ENCODE measurements around the gene NHERF2. TPM values are rescaled to one million over a fixed set of nuclear protein-coding genes. Genes with fewer than 3 reads are reported as not detected.

Gene NHERF2
- total and polyA plus RNA-seq, 2 of the 4 experiments (the other 2 are of a cell fraction) = 18.6 to 77.8 TPM

- DNase-seq = no peak
- dilution Hi-C loops (cut with HindIII; ENCODE audit: low sequenced_read_pairs, unreplicated experiment) = no loop called here
- TF ChIP-seq MAZ (IDR thresholded peaks at IDR 0.05; ENCODE audit: borderline replicate concordance, low read depth, low read length) (no peak), USF2 (IDR thresholded peaks at IDR 0.05; ENCODE audit: low read depth, low read length) (no peak), POLR2A (IDR thresholded peaks at IDR 0.05; ENCODE audit: low read depth, low read length) (no peak), BHLHE40 (IDR thresholded peaks at IDR 0.05; ENCODE audit: low read depth, low read length) (no peak), MAFK (IDR thresholded peaks at IDR 0.05; ENCODE audit: low read depth, low read length) (no peak), NFE2L2 (IDR thresholded peaks at IDR 0.05; ENCODE audit: low read depth, low read length) (no peak), CTCF (conservative IDR thresholded peaks at IDR 0.05; ENCODE audit: low read depth, low read length) (no peak), MXI1 (IDR thresholded peaks at IDR 0.05; ENCODE audit: borderline replicate concordance, low read depth, low read length) (no peak), RFX5 (IDR thresholded peaks at IDR 0.05; ENCODE audit: low read depth, low read length) (no peak), SMC3 (IDR thresholded peaks at IDR 0.05; ENCODE audit: low read depth, low read length) (no peak), CHD1 (IDR thresholded peaks at IDR 0.05; ENCODE audit: low read depth, low read length) (no peak), RCOR1 (IDR thresholded peaks at IDR 0.05; ENCODE audit: insufficient replicate concordance, low read length) (no peak), CEBPB (IDR thresholded peaks at IDR 0.05; ENCODE audit: low read depth, low read length) (no peak)
- TF ChIP-seq, protein P1, sequence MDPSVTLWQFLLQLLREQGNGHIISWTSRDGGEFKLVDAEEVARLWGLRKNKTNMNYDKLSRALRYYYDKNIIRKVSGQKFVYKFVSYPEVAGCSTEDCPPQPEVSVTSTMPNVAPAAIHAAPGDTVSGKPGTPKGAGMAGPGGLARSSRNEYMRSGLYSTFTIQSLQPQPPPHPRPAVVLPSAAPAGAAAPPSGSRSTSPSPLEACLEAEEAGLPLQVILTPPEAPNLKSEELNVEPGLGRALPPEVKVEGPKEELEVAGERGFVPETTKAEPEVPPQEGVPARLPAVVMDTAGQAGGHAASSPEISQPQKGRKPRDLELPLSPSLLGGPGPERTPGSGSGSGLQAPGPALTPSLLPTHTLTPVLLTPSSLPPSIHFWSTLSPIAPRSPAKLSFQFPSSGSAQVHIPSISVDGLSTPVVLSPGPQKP (IDR thresholded peaks at IDR 0.05; ENCODE audit: borderline replicate concordance, low read depth, low read length) = no peak
Observed at GRCh38 chr16:2086812-2087747, 60.4 kb downstream of the NHERF2 start.

More at GRCh38 chr16:2086812-2087747, 60.4 kb downstream of the NHERF2 start:
- no peak for ATAC-seq (ENCODE audit: low read depth)
- no peak overlapping the region for H2AK5ac ChIP-seq (ENCODE audit: low read depth, low read length)
- no peak overlapping the region for H3K56ac ChIP-seq (ENCODE audit: extremely low read depth, insufficient read depth, low read length)
- H2BK5ac ChIP-seq (ENCODE audit: low read depth, low read length, poor library complexity, severe bottlenecking) = no peak overlapping the region
- peaks cover 89% of the 10 kb centered on the region for H3K36me3 ChIP-seq (ENCODE audit: control insufficient read depth, insufficient read depth, low read length)
- no peak overlapping the region for H4K91ac ChIP-seq (ENCODE audit: insufficient read depth, low read depth, low read length)
- no peak overlapping the region for H3K14ac ChIP-seq (replicated peaks; ENCODE audit: low read depth, low read length)
- no peak overlapping the region for H3K27ac ChIP-seq (ENCODE audit: insufficient read depth, low read length)
- peak overlapping the region; percentile 21 for H2AFZ ChIP-seq (replicated peaks; ENCODE audit: low read length, poor library complexity)
- H4K5ac ChIP-seq (ENCODE audit: low read depth, low read length) = no peak overlapping the region
- no peak overlapping the region for H2BK120ac ChIP-seq (ENCODE audit: low read depth, low read length)
- H3K4me3 ChIP-seq (ENCODE audit: insufficient read depth, low read depth, low read length) = no peak overlapping the region
- no peak overlapping the region for H4K8ac ChIP-seq (ENCODE audit: low read depth in 2 of 2, low read length in 2 of 2)
- no TSS peak for BruUV-seq (replicated peaks)
- H3K9ac ChIP-seq (ENCODE audit: low read depth, low read length) = no peak overlapping the region
- WGBS, 2 experiments (ENCODE audit: extremely low coverage in 2 of 2, insufficient read length in 1 of 2) = 94% methylated on average over 17 of the region's 30 CpGs; no CpG with 5 or more reads in 1 of the 2 experiments
- H2BK15ac ChIP-seq (ENCODE audit: low read depth, low read length) = no peak overlapping the region
- H2BK20ac ChIP-seq (ENCODE audit: low read depth, low read length) = no peak overlapping the region
- H3K4me1 ChIP-seq (ENCODE audit: control insufficient read depth, insufficient read depth, low read length) = peaks cover 2% of the 10 kb centered on the region; the same call in 1 of the 2 replicates
- H2AK9ac ChIP-seq (replicated peaks; ENCODE audit: low read depth, low read length, poor library complexity) = peak overlapping the region; percentile 71
- intact Hi-C loops (cut with micrococcal nuclease) (no loop called here), in situ Hi-C loops (cut with MboI; ENCODE audit: low sequenced_read_pairs) (no loop called here)
- H3K4ac ChIP-seq (ENCODE audit: low read depth, low read length) = no peak overlapping the region
- ChIA-PET POLR2A (ENCODE audit: unreplicated experiment) (no interaction called here), CTCF (no interaction called here)
- H3K79me1 ChIP-seq (ENCODE audit: low read depth in 1 of 2, low read length in 2 of 2) = peaks cover 0 to 3% of the 10 kb centered on the region in 2 experiments; a peak in 1 of 4 replicates
- no peaks in the 10 kb centered on the region for H3K9me1 ChIP-seq (ENCODE audit: insufficient read depth, low read length)
- H3K4me2 ChIP-seq (ENCODE audit: low read depth, low read length) = no peak overlapping the region
- H3K9me3 ChIP-seq (ENCODE audit: control insufficient read depth, insufficient read depth, low read length) = no peaks in the 10 kb centered on the region
- no peak overlapping the region for H3K18ac ChIP-seq (ENCODE audit: low read depth, low read length)
- H4K20me1 ChIP-seq (ENCODE audit: insufficient read depth, low read length) = peaks cover 25% of the 10 kb centered on the region
- no peaks in the 10 kb centered on the region for H3K27me3 ChIP-seq (ENCODE audit: control insufficient read depth, insufficient read depth, low read length)
- H3K23ac ChIP-seq (ENCODE audit: low read depth, low read length) = no peak overlapping the region
